Gastroesophageal sphincter (tissue), 4 donors: ENCODE measurements around the gene USP54. TPM values are rescaled to one million over a fixed set of nuclear protein-coding genes. Genes with fewer than 3 reads are reported as not detected.
"Not testable (repeated sequence)": the region's sequence is repeated elsewhere in the genome, so short reads cannot be mapped to it uniquely, and the experiment has no call there.

Source experiments
- ATAC-seq: fragments of 150-250 bp; one replicate; pipeline ENCODE4 v1.9.1; 2016; ENCODE audit warnings: mild to moderate bottlenecking, moderate library complexity
- H3K27ac ChIP-seq, 4 donors: fragments of 200-600 bp; sonication (generic) in 3 of 4; 1 replicate in 3 of 4; 2 replicates in 1 of 4; pipeline ENCODE4 v1.5.1; 2016 to 2019
- H3K27me3 ChIP-seq: fragments of 200-600 bp; sonication (generic); one replicate; pipeline ENCODE4 v1.5.1; 2019
- H3K36me3 ChIP-seq, 2 donors: fragments of 200-600 bp; sonication (generic); one replicate each; pipeline ENCODE4 v1.5.1; 2019; ENCODE audit warnings: control low read depth in 1 of 2
- H3K4me1 ChIP-seq, 3 donors: fragments of 200-600 bp; sonication (generic); 1 replicate in 2 of 3; 2 replicates in 1 of 3; pipeline ENCODE4 v1.5.1; 2016 to 2019; ENCODE audit warnings: control low read depth in 2 of 3
- H3K4me3 ChIP-seq, 2 donors: fragments of 200-600 bp; sonication (generic); one replicate each; pipeline ENCODE4 v1.5.1; 2019; ENCODE audit warnings: mild to moderate bottlenecking in 1 of 2, moderate library complexity in 1 of 2
- H3K9me3 ChIP-seq, 3 donors: fragments of 200-600 bp; sonication (generic); one replicate each; pipeline ENCODE4 v1.5.1; 2017 to 2019; ENCODE audit warnings: control low read depth in 2 of 3
- CTCF ChIP-seq, 4 experiments: fragments of 200-600 bp in 2 of 4; fragments of 450-650 bp in 2 of 4; sonication (generic) in 1 of 4; IDR thresholded peaks; one replicate each; pipeline ENCODE4 v1.5.1; 2017 to 2019; ENCODE audit warnings: antibody characterized with exemption in 4 of 4, mild to moderate bottlenecking in 2 of 4, moderate library complexity in 2 of 4
- EP300 ChIP-seq: sonication (generic); formaldehyde crosslinking; IDR thresholded peaks from one replicate; pipeline ENCODE4 v1.6.1; 2017; ENCODE audit warnings: antibody characterized with exemption, mild to moderate bottlenecking
- POLR2A ChIP-seq, 2 donors: fragments of 450-650 bp; IDR thresholded peaks; one replicate each; pipeline ENCODE4 v1.6.1; 2017; ENCODE audit warnings: antibody characterized with exemption in 2 of 2, mild to moderate bottlenecking in 2 of 2, moderate library complexity in 1 of 2
- POLR2AphosphoS5 ChIP-seq: sonication (generic); formaldehyde crosslinking; IDR thresholded peaks from one replicate; pipeline ENCODE4 v1.6.1; 2017; ENCODE audit warnings: antibody characterized with exemption
- WGBS, 2 donors: methylation state at CpG; one replicate each; pipeline ENCODE4 v1.1.5; 2018; ENCODE audit warnings: low coverage in 1 of 2; 5-methylcytosine and 5-hydroxymethylcytosine counted together
- total RNA-seq, 4 donors: library from RNA; depleted of rRNA; stranded (reverse); fragments of >200 nt; gene quantifications; one replicate each; pipeline ENCODE4 v1.1.0, GENCODE V29; 2016

Gene USP54
- total RNA-seq, 4 donors from 2014 or later: 27.1 to 106 (median 53.8) TPM

- H3K27ac ChIP-seq: no peak overlapping the region
- no peaks in the 10 kb centered on the region for H3K9me3 ChIP-seq
- TF ChIP-seq POLR2AphosphoS5: no peak
- no peak for TF ChIP-seq POLR2A (IDR thresholded peaks at IDR 0.05)
- no peak for TF ChIP-seq EP300
- TF ChIP-seq CTCF (IDR thresholded peaks at IDR 0.05): no peak
- whole genome bisulfite sequencing, 2 donors: 92 to 96% methylated on average over 3 to 4 of the region's 4 CpGs
- H3K36me3 ChIP-seq: no peaks in the 10 kb centered on the region
- H3K27me3 ChIP-seq: no peaks in the 10 kb centered on the region
- no peak for ATAC-seq
- H3K4me3 ChIP-seq: no peak overlapping the region
- H3K4me1 ChIP-seq: peaks cover 0 to 19% (median 7%) of the 10 kb centered on the region in 3 donors
These were observed 31.9 kb upstream of the USP54 start for GRCh38 chr10:73623056-73623455.

- not testable (repeated sequence) for H3K4me3 ChIP-seq, H3K36me3 ChIP-seq, H3K9me3 ChIP-seq, H3K27ac ChIP-seq, H3K27me3 ChIP-seq, ATAC-seq, H3K4me1 ChIP-seq
- WGBS, 2 donors: 94 to 97% methylated on average over 7 to 12 of the region's 12 CpGs
These were observed 29.8 kb upstream of the USP54 start for GRCh38 chr10:73620974-73621373.

- H3K4me1 ChIP-seq, H3K27ac ChIP-seq, H3K4me3 ChIP-seq, H3K9me3 ChIP-seq, H3K27me3 ChIP-seq, H3K36me3 ChIP-seq, ATAC-seq: not testable (repeated sequence)
- 94% methylated on average over 8 of the region's 8 CpGs; no CpG with 5 or more reads in 1 of the 2 donors for WGBS, 2 donors
These were observed 26.0 kb upstream of the USP54 start for GRCh38 chr10:73617143-73617542.

- TF ChIP-seq POLR2AphosphoS5: no peak
- TF ChIP-seq CTCF (IDR thresholded peaks at IDR 0.05): no peak
- no peak for TF ChIP-seq POLR2A (IDR thresholded peaks at IDR 0.05)
- no peak for TF ChIP-seq EP300
- no peaks in the 10 kb centered on the region for H3K9me3 ChIP-seq
- ATAC-seq: no peak
These were observed 23.6 kb upstream of the USP54 start for GRCh38 chr10:73614720-73615119.

GRCh38 chr10:73609116-73609515, 18.0 kb upstream of the USP54 start:
- H3K27ac ChIP-seq: no peak overlapping the region
- ATAC-seq: no peak
- no peaks in the 10 kb centered on the region for H3K9me3 ChIP-seq
- no peak for TF ChIP-seq POLR2AphosphoS5
- no peak for TF ChIP-seq EP300
- no peak for TF ChIP-seq POLR2A (IDR thresholded peaks at IDR 0.05)
- no peak for TF ChIP-seq CTCF (IDR thresholded peaks at IDR 0.05)
- no peak overlapping the region for H3K4me3 ChIP-seq
- H3K27me3 ChIP-seq: no peaks in the 10 kb centered on the region
- no peaks in the 10 kb centered on the region for H3K36me3 ChIP-seq
- WGBS, 2 donors: 57 to 81% methylated on average over 1 to 4 of the region's 4 CpGs
- no peaks in the 10 kb centered on the region for H3K4me1 ChIP-seq

More at GRCh38 chr10:73614720-73615119, 23.6 kb upstream of the USP54 start:
- H3K27ac ChIP-seq: no peak overlapping the region
- 89 to 95% methylated on average over 3 of the region's 3 CpGs for WGBS, 2 donors
- H3K27me3 ChIP-seq: no peaks in the 10 kb centered on the region
- H3K4me1 ChIP-seq: no peaks in the 10 kb centered on the region
- no peak overlapping the region for H3K4me3 ChIP-seq
- no peaks in the 10 kb centered on the region for H3K36me3 ChIP-seq

- ATAC-seq: no peak
- no peak for TF ChIP-seq POLR2A (IDR thresholded peaks at IDR 0.05)
- TF ChIP-seq EP300: no peak
- no peak for TF ChIP-seq CTCF (IDR thresholded peaks at IDR 0.05)
- TF ChIP-seq POLR2AphosphoS5: no peak
- 80% methylated on average over 1 to 3 of the region's 3 CpGs for WGBS, 2 donors
- Histone ChIP-seq H3K27ac (no peak overlapping the region), H3K4me1 (no peaks in the 10 kb centered on the region), H3K36me3 (no peaks in the 10 kb centered on the region), H3K4me3 (no peak overlapping the region), H3K9me3 (no peaks in the 10 kb centered on the region), H3K27me3 (no peaks in the 10 kb centered on the region)
These were observed 10.4 kb upstream of the USP54 start for GRCh38 chr10:73601486-73601921.
